CD4-positive, CD25-positive, alpha-beta regulatory T cell (primary cell): ENCODE measurements around the gene TGM3. TPM values are rescaled to one million over a fixed set of nuclear protein-coding genes. Genes with fewer than 3 reads are reported as not detected.

Experiments used
- ATAC-seq, 2 donors: fragments of 150-1000 bp; cut with Tn5 transposase; one replicate each; pipeline ENCODE4 v1.10.0; 2021; ENCODE audit warnings: low read depth in 2 of 2, moderate number of reproducible peaks in 2 of 2, moderate library complexity in 1 of 2
- DNase-seq, 3 donors: peaks; one replicate each; pipeline versions ENCODE4 v3.0.0 to v3.0.0-alpha.2; 2012 to 2022; ENCODE audit warnings: mixed read lengths in 1 of 3
- H3K27ac ChIP-seq: one replicate; pipeline ENCODE4 v1.7.0; 2013; ENCODE audit warnings: mild to moderate bottlenecking, low read length; ENCODE audit not compliant: insufficient read depth, poor library complexity, severe bottlenecking
- H3K27me3 ChIP-seq: one replicate; pipeline ENCODE4 v1.7.0; 2013; ENCODE audit warnings: low read length; ENCODE audit not compliant: control insufficient read depth, insufficient read depth
- H3K36me3 ChIP-seq: one replicate; pipeline ENCODE4 v1.7.0; 2013; ENCODE audit warnings: mild to moderate bottlenecking, low read length, moderate library complexity; ENCODE audit not compliant: control insufficient read depth, insufficient read depth
- H3K4me1 ChIP-seq: 2 replicates; pipeline ENCODE4 v1.7.0; 2013; ENCODE audit warnings: mild to moderate bottlenecking, low read length; ENCODE audit not compliant: insufficient read depth, control insufficient read depth, poor library complexity, severe bottlenecking
- H3K4me3 ChIP-seq: one replicate; pipeline ENCODE4 v1.7.0; 2013; ENCODE audit warnings: low read depth, mild to moderate bottlenecking, low read length, moderate library complexity
- H3K9me3 ChIP-seq, 2 experiments: 1 replicate in 1 of 2; 2 replicates in 1 of 2; pipeline ENCODE4 v1.7.0; 2013; ENCODE audit warnings: low read length in 2 of 2, mild to moderate bottlenecking in 1 of 2, moderate library complexity in 1 of 2; ENCODE audit not compliant: control insufficient read depth in 2 of 2
- H3K27ac Mint-ChIP-seq, 3 donors: one replicate each; pipeline ENCODE4 v1.8.0; 2020 to 2022; ENCODE audit warnings: mild to moderate bottlenecking in 3 of 3, mixed read lengths in 3 of 3, moderate library complexity in 2 of 3
- H3K27me3 Mint-ChIP-seq: one replicate; pipeline ENCODE4 v1.8.0; 2022; ENCODE audit warnings: mild to moderate bottlenecking, mixed read lengths
- H3K36me3 Mint-ChIP-seq: one replicate; pipeline ENCODE4 v1.8.0; 2020; ENCODE audit warnings: mixed read lengths
- H3K4me1 Mint-ChIP-seq, 4 donors: one replicate each; pipeline ENCODE4 v1.8.0; 2020 to 2022; ENCODE audit warnings: mixed read lengths in 4 of 4, mild to moderate bottlenecking in 1 of 4
- H3K4me3 Mint-ChIP-seq, 4 donors: one replicate each; pipeline ENCODE4 v1.8.0; 2020 to 2022; ENCODE audit warnings: mild to moderate bottlenecking in 4 of 4, mixed read lengths in 4 of 4, moderate library complexity in 3 of 4
- H3K9me3 Mint-ChIP-seq, 7 donors: one replicate each; pipeline ENCODE4 v1.8.0; 2020 to 2022; ENCODE audit warnings: mixed read lengths in 7 of 7, mild to moderate bottlenecking in 3 of 7, moderate library complexity in 2 of 7
- polyA plus RNA-seq, 4 donors: library from polyadenylated mRNA; unstranded; fragments of 300-500 nt; fragmentation: Illumina TruSeq; gene quantifications; one replicate each; pipeline ENCODE4 v1.2.3, GENCODE V29; 2021
- total RNA-seq: library from RNA; stranded (reverse); gene quantifications from one replicate; pipeline ENCODE4 v1.2.3, GENCODE V29; 2022

Gene TGM3
- total and polyA plus RNA-seq, 5 donors from 2014 or later = not detected

DNA sequence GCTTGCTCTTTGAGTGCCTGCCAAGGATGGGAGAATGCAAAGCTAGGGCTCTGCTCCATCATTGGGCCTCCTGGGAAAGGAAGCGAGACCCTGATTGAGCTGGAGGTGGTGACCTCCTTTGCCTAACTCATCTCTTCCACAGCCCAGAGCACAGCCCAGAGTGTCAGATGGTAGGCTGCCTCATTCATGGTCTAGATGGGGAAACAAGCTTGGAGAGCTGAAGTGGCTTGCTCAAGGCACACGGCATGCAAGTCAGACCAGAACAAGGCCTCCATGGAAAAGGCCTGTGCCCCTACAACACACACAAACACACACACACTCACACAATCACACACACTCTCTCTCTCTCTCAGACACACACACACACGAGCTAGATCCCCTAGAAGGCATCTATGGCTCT lies 17.5 kb downstream of the TGM3 start:
- Histone ChIP-seq H3K4me1 (no peaks in the 10 kb centered on the region), H3K27ac (no peak overlapping the region), H3K36me3 (no peaks in the 10 kb centered on the region), H3K9me3 (no peaks in the 10 kb centered on the region), H3K27me3 (no peaks in the 10 kb centered on the region), H3K4me3 (no peak overlapping the region)
- DNase-seq = no peak
- Mint-ChIP-seq H3K4me3 (no peak overlapping the region), H3K4me1 (no peaks in the 10 kb centered on the region), H3K9me3 (no peaks in the 10 kb centered on the region), H3K36me3 (no peaks in the 10 kb centered on the region), H3K27me3 (peaks cover 17% of the 10 kb centered on the region), H3K27ac (no peak overlapping the region)
- ATAC-seq = no peak

DNA sequence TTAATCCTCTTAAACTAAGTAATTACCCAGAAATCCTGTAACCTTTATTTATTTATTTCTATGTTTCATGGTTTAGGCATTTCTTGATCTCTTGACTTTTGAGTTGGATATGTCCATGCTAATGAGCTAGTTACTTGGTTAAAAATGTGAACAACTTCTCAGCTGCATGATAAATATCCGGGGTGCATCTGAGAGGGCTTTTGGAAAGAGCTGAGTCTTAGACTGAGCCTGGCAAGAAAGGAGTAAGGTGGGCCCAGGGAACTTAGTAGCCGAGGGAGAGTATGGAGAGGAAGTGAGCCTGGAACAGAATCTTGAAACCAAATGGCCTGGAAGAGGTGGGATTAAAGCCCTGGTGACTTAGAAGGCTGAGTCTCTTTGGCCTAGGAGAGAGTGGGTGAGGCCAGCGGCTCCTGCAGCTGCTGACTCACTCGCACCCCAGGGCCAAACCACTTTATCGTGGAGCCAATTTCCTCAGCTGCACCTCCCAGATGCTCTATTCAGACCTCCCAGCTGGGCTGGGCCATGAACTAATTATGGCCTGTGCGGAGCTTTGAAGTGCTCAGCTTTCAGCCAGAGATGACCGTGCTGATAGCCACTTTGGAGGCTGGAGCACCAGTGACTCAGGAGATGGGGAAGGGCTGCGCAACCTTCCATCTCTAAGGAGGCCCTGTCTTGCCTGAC lies 19.1 kb downstream of the TGM3 start:
- Histone ChIP-seq H3K9me3 (peaks cover 0 to 3% of the 10 kb centered on the region in 2 experiments), H3K27ac (no peak overlapping the region), H3K4me3 (no peak overlapping the region), H3K4me1 (no peaks in the 10 kb centered on the region), H3K27me3 (no peaks in the 10 kb centered on the region), H3K36me3 (no peaks in the 10 kb centered on the region)
- Mint-ChIP-seq H3K4me1 (no peaks in the 10 kb centered on the region), H3K4me3 (no peak overlapping the region), H3K27ac (no peak overlapping the region), H3K27me3 (peaks cover 13% of the 10 kb centered on the region), H3K9me3 (peaks cover 0 to 9% (median 0%) of the 10 kb centered on the region in 7 donors), H3K36me3 (no peaks in the 10 kb centered on the region)
- peak in 1 of 2 donors; percentile 24 for ATAC-seq
- no peak for DNase-seq

DNA sequence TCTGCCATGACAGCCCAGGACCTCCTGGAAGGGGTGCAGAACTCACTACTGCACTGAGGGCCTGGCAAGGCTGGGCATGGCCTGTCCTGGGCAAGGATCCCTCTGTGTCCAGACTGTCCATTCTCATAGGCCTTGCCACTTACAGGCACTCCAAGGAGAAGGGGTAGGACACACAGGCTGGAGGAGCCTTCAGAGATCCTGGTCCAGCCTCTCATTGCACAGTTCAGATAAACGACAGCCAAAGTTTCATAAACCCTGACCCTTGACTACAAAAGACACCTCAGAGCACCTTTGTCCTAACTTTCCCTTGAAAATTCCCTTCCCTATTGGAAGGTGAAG lies 19.6 kb downstream of the TGM3 start:
- Mint-ChIP-seq H3K27ac (no peak overlapping the region), H3K36me3 (no peaks in the 10 kb centered on the region), H3K4me3 (no peak overlapping the region), H3K27me3 (peaks cover 13% of the 10 kb centered on the region), H3K9me3 (peaks cover 0 to 9% (median 0%) of the 10 kb centered on the region in 7 donors), H3K4me1 (no peaks in the 10 kb centered on the region)
- H3K27me3 ChIP-seq = no peaks in the 10 kb centered on the region
- no peaks in the 10 kb centered on the region for H3K36me3 ChIP-seq
- peaks cover 0 to 3% of the 10 kb centered on the region in 2 experiments for H3K9me3 ChIP-seq
- H3K4me3 ChIP-seq = no peak overlapping the region
- ATAC-seq (no peak), DNase-seq (no peak)
- H3K4me1 ChIP-seq = no peaks in the 10 kb centered on the region
- no peak overlapping the region for H3K27ac ChIP-seq

DNA sequence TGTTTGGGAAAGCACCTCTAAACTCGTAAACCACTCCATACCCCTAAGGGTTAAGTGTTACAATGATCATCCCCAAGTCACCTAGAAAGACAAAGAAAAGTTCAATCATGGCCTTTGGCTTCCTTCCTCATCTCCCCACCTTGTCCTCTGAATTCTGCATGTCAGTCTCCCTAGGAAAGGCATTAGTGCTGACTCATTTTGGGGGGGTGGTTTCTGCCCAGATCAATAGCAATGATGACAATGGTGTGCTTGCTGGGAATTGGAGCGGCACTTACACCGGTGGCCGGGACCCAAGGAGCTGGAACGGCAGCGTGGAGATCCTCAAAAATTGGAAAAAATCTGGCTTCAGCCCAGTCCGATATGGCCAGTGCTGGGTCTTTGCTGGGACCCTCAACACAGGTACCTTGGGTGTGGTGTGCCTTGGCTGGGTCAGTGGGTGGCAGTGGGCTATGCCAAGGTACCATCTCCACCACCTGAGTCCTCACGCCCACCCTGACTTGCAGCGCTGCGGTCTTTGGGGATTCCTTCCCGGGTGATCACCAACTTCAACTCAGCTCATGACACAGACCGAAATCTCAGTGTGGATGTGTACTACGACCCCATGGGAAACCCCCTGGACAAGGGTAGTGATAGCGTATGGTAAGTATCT lies 21.2 kb downstream of the TGM3 start:
- no peaks in the 10 kb centered on the region for H3K36me3 ChIP-seq
- Mint-ChIP-seq H3K36me3 (no peaks in the 10 kb centered on the region), H3K27me3 (peaks cover 9% of the 10 kb centered on the region), H3K27ac (no peak overlapping the region), H3K4me3 (no peak overlapping the region), H3K4me1 (no peaks in the 10 kb centered on the region), H3K9me3 (peaks cover 0 to 9% (median 0%) of the 10 kb centered on the region in 7 donors)
- peaks cover 0 to 3% of the 10 kb centered on the region in 2 experiments for H3K9me3 ChIP-seq
- ATAC-seq (no peak), DNase-seq (no peak)
- no peaks in the 10 kb centered on the region for H3K4me1 ChIP-seq
- H3K4me3 ChIP-seq = no peak overlapping the region
- H3K27me3 ChIP-seq = no peaks in the 10 kb centered on the region
- no peak overlapping the region for H3K27ac ChIP-seq

GRCh38 chr20:2320813-2321658 lies 25.2 kb downstream of the TGM3 start:
- H3K9me3 ChIP-seq = peaks cover 0 to 3% of the 10 kb centered on the region in 2 experiments
- H3K4me3 ChIP-seq = no peak overlapping the region
- Mint-ChIP-seq H3K36me3 (no peaks in the 10 kb centered on the region), H3K27ac (no peak overlapping the region), H3K27me3 (peaks cover 17% of the 10 kb centered on the region), H3K4me3 (no peak overlapping the region), H3K9me3 (peaks cover 0 to 9% (median 0%) of the 10 kb centered on the region in 7 donors), H3K4me1 (no peaks in the 10 kb centered on the region)
- no peak for DNase-seq
- H3K36me3 ChIP-seq = no peaks in the 10 kb centered on the region
- H3K27me3 ChIP-seq = peaks cover 2% of the 10 kb centered on the region
- no peak overlapping the region for H3K27ac ChIP-seq
- no peaks in the 10 kb centered on the region for H3K4me1 ChIP-seq
- no peak for ATAC-seq

- Histone ChIP-seq H3K4me1 (no peaks in the 10 kb centered on the region), H3K36me3 (no peaks in the 10 kb centered on the region), H3K27me3 (peaks cover 2% of the 10 kb centered on the region), H3K27ac (no peak overlapping the region), H3K9me3 (peaks cover 0 to 3% of the 10 kb centered on the region in 2 experiments), H3K4me3 (no peak overlapping the region)
- Mint-ChIP-seq H3K36me3 (no peaks in the 10 kb centered on the region), H3K4me3 (no peak overlapping the region), H3K27me3 (peaks cover 22% of the 10 kb centered on the region), H3K9me3 (peaks cover 0 to 9% (median 0%) of the 10 kb centered on the region in 7 donors), H3K4me1 (no peaks in the 10 kb centered on the region), H3K27ac (no peak overlapping the region)
- ATAC-seq (no peak), DNase-seq (no peak)
These were observed 27.2 kb downstream of the TGM3 start for GRCh38 chr20:2323051-2323450.

- no peaks in the 10 kb centered on the region for H3K36me3 Mint-ChIP-seq
- DNase-seq (no peak), ATAC-seq (no peak)
- Histone ChIP-seq H3K27ac (no peak overlapping the region), H3K4me3 (no peak overlapping the region), H3K36me3 (no peaks in the 10 kb centered on the region), H3K27me3 (peaks cover 2% of the 10 kb centered on the region), H3K4me1 (no peaks in the 10 kb centered on the region), H3K9me3 (no peaks in the 10 kb centered on the region)
- H3K4me3 Mint-ChIP-seq = no peak overlapping the region
- H3K27me3 Mint-ChIP-seq = peaks cover 22% of the 10 kb centered on the region
- no peaks in the 10 kb centered on the region for H3K9me3 Mint-ChIP-seq
- no peaks in the 10 kb centered on the region for H3K4me1 Mint-ChIP-seq
- no peak overlapping the region for H3K27ac Mint-ChIP-seq
These were observed 30.2 kb downstream of the TGM3 start for GRCh38 chr20:2326046-2326445.
